ENCODE measurements around the gene PYROXD2. TPM values are rescaled to one million over a fixed set of nuclear protein-coding genes. Genes with fewer than 3 reads are reported as not detected.

The PYROXD2 gene
- total RNA-seq, 2 experiments from 2014 or later, result 0.41 to 4.3 TPM

DNA sequence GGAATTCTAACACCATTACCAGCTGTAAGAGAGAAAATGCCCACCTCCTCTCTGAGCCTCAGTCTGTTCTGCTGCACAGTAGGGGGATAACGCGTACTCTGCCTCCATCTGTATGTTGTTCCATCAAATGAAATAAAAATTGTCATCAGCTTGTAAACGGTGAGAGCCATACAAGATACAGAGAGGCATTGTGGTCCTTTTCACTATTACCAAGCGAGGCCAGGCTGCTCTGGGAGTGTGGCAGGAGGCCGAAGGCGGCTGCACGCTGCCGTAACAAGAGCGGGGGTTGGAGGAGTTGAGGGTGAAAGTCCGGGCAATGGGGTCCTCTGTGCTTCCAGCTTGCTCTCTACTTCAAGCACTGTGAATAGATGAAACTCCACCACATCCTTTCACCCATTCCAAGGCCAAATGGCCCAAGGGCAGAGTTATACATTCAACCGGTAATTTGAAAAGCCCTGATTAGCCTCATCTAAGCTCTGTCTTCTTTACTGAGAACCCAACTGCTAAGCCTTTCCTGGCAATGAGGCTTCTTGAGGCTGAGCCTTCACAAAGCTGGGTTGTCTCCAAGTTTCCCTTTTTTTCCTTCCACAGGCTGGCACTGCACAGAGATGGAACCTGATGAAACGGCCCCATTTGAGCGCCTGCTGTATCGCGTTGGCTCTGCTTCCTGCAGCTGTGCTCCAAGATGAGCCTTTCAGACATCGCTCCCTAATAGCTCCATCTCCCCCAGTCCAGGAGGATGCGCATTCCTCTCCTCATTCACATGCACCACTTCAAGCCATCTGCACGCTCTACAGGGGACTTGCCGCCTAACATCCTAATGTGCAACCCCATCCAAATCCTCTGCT is 47.2 kb downstream of the PYROXD2 start:
- Histone ChIP-seq H3K36me3 (ENCODE audit: insufficient read depth, low read length) (no peaks in the 10 kb centered on the region), H3K4me2 (ENCODE audit: low read length) (no peak overlapping the region), H4K20me1 (ENCODE audit: insufficient read depth, low read length) (no peaks in the 10 kb centered on the region), H3K4me3 (ENCODE audit: low read depth, low read length, poor library complexity, severe bottlenecking) (no peak overlapping the region), H3K4me1 (ENCODE audit: insufficient read depth, low read length, poor library complexity, severe bottlenecking) (peaks cover 18% of the 10 kb centered on the region), H3K9me3 (ENCODE audit: low read length) (no peaks in the 10 kb centered on the region), H3K27ac (ENCODE audit: low read depth, low read length, poor library complexity, severe bottlenecking) (no peak overlapping the region), H2AFZ (ENCODE audit: low read length) (no peak overlapping the region), H3K9me2 (ENCODE audit: insufficient read depth, low read length) (no peaks in the 10 kb centered on the region), H3K79me2 (ENCODE audit: insufficient read depth, low read depth, low read length) (no peaks in the 10 kb centered on the region)
- intact Hi-C loops (cut with micrococcal nuclease; ENCODE audit: unreplicated experiment), result no loop called here
- BruUV-seq (replicated peaks), result no TSS peak
- POLR2A ChIA-PET, result interaction anchor here (1.0 kb wide), 1 partner anchor 16 kb away, joined by 3 read pairs; no protein-coding TSS in a partner anchor
- DNase-seq (ENCODE audit: low spot score), result no peak
- no peak for TF ChIP-seq EZH2phosphoT487 (IDR thresholded peaks at IDR 0.05; ENCODE audit: borderline replicate concordance, low read depth, low read length)
- TF ChIP-seq, protein P1, sequence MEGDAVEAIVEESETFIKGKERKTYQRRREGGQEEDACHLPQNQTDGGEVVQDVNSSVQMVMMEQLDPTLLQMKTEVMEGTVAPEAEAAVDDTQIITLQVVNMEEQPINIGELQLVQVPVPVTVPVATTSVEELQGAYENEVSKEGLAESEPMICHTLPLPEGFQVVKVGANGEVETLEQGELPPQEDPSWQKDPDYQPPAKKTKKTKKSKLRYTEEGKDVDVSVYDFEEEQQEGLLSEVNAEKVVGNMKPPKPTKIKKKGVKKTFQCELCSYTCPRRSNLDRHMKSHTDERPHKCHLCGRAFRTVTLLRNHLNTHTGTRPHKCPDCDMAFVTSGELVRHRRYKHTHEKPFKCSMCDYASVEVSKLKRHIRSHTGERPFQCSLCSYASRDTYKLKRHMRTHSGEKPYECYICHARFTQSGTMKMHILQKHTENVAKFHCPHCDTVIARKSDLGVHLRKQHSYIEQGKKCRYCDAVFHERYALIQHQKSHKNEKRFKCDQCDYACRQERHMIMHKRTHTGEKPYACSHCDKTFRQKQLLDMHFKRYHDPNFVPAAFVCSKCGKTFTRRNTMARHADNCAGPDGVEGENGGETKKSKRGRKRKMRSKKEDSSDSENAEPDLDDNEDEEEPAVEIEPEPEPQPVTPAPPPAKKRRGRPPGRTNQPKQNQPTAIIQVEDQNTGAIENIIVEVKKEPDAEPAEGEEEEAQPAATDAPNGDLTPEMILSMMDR (conservative IDR thresholded peaks at IDR 0.05; ENCODE audit: low read length), result no peak
- CTCF ChIA-PET (ENCODE audit: unreplicated experiment), result no interaction called here

GRCh38 chr10:98366062-98366530 is 48.9 kb downstream of the PYROXD2 start:
- no peaks in the 10 kb centered on the region for H3K9me3 ChIP-seq (ENCODE audit: low read length)
- H4K20me1 ChIP-seq (ENCODE audit: insufficient read depth, low read length), result no peaks in the 10 kb centered on the region
- peaks cover 18% of the 10 kb centered on the region for H3K4me1 ChIP-seq (ENCODE audit: insufficient read depth, low read length, poor library complexity, severe bottlenecking)
- POLR2A ChIA-PET, result interaction anchor here (1.3 kb wide), 1 partner anchor 16 kb away, joined by 3 read pairs; no protein-coding TSS in a partner anchor
- BruUV-seq (replicated peaks), result no TSS peak
- H3K4me3 ChIP-seq (ENCODE audit: low read depth, low read length, poor library complexity, severe bottlenecking), result no peak overlapping the region
- no peak for DNase-seq (ENCODE audit: low spot score)
- H3K9me2 ChIP-seq (ENCODE audit: insufficient read depth, low read length), result no peaks in the 10 kb centered on the region
- no peak for TF ChIP-seq EZH2phosphoT487 (IDR thresholded peaks at IDR 0.05; ENCODE audit: borderline replicate concordance, low read depth, low read length)
- TF ChIP-seq, protein P1 (conservative IDR thresholded peaks at IDR 0.05; ENCODE audit: low read length), result no peak
- intact Hi-C loops (cut with micrococcal nuclease; ENCODE audit: unreplicated experiment), result no loop called here
- no peaks in the 10 kb centered on the region for H3K36me3 ChIP-seq (ENCODE audit: insufficient read depth, low read length)
- no peak overlapping the region for H3K4me2 ChIP-seq (ENCODE audit: low read length)
- H2AFZ ChIP-seq (ENCODE audit: low read length), result no peak overlapping the region
- H3K27ac ChIP-seq (ENCODE audit: low read depth, low read length, poor library complexity, severe bottlenecking), result no peak overlapping the region
- CTCF ChIA-PET (ENCODE audit: unreplicated experiment), result interaction anchor here (0.6 kb wide), 1 partner anchor 306 kb away, joined by 4 read pairs; no protein-coding TSS in a partner anchor
- H3K79me2 ChIP-seq (ENCODE audit: insufficient read depth, low read depth, low read length), result no peaks in the 10 kb centered on the region
